Stimulated activated CD8-positive, alpha-beta memory T cell treated with anti-CD3 and anti-CD28 coated beads, Interleukin-12 subunit alpha, Interleukin-12 subunit beta, amount 100 ng/mL, for 4 hours (primary cell): ENCODE data around the gene CYP4B1.
"Not testable (repeated sequence)": the region's sequence is repeated elsewhere in the genome, so short reads cannot be mapped to it uniquely, and the experiment has no call there.

Experiments
- DNase-seq: peaks from one replicate; pipeline ENCODE4 v3.0.0-alpha.2; 2020; ENCODE audit warnings: low read depth

Gene CYP4B1

GRCh38 chr1:46816930-46817329 lies 18.1 kb downstream of the CYP4B1 start:
- no peak for DNase-seq

- DNase-seq = no peak
Observed at GRCh38 chr1:46817814-46818213, 19.0 kb downstream of the CYP4B1 start.

GRCh38 chr1:46818591-46818990 lies 19.7 kb downstream of the CYP4B1 start:
- DNase-seq = no peak

GRCh38 chr1:46819335-46819734 lies 20.5 kb downstream of the CYP4B1 start:
- no peak for DNase-seq

GRCh38 chr1:46820076-46820475 lies 21.2 kb downstream of the CYP4B1 start:
- no peak for DNase-seq

- DNase-seq = no peak
Observed at GRCh38 chr1:46820560-46821060, 21.8 kb downstream of the CYP4B1 start.

GRCh38 chr1:46822248-46822826 lies 23.5 kb downstream of the CYP4B1 start:
- no peak for DNase-seq

GRCh38 chr1:46823151-46823550 lies 24.3 kb downstream of the CYP4B1 start:
- no peak for DNase-seq

- not testable (repeated sequence) for DNase-seq
Observed at GRCh38 chr1:46826892-46827291, 28.0 kb downstream of the CYP4B1 start.

GRCh38 chr1:46830665-46831322 lies 31.9 kb downstream of the CYP4B1 start:
- DNase-seq = no peak

- not testable (repeated sequence) for DNase-seq
Observed at GRCh38 chr1:46835469-46835868, 36.6 kb downstream of the CYP4B1 start.

GRCh38 chr1:46846386-46846785 lies 47.5 kb downstream of the CYP4B1 start:
- DNase-seq = not testable (repeated sequence)

- DNase-seq = not testable (repeated sequence)
Observed at GRCh38 chr1:46857660-46858065, 58.8 kb downstream of the CYP4B1 start.

- DNase-seq = no peak
Observed at GRCh38 chr1:46862348-46862747, 63.5 kb downstream of the CYP4B1 start.
